ENCODE measurements around the gene KERA. TPM values are rescaled to one million over a fixed set of nuclear protein-coding genes. Genes with fewer than 3 reads are reported as not detected.

The KERA gene, protein sequence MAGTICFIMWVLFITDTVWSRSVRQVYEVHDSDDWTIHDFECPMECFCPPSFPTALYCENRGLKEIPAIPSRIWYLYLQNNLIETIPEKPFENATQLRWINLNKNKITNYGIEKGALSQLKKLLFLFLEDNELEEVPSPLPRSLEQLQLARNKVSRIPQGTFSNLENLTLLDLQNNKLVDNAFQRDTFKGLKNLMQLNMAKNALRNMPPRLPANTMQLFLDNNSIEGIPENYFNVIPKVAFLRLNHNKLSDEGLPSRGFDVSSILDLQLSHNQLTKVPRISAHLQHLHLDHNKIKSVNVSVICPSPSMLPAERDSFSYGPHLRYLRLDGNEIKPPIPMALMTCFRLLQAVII
- not detected in 2 replicates for total RNA-seq

DNA sequence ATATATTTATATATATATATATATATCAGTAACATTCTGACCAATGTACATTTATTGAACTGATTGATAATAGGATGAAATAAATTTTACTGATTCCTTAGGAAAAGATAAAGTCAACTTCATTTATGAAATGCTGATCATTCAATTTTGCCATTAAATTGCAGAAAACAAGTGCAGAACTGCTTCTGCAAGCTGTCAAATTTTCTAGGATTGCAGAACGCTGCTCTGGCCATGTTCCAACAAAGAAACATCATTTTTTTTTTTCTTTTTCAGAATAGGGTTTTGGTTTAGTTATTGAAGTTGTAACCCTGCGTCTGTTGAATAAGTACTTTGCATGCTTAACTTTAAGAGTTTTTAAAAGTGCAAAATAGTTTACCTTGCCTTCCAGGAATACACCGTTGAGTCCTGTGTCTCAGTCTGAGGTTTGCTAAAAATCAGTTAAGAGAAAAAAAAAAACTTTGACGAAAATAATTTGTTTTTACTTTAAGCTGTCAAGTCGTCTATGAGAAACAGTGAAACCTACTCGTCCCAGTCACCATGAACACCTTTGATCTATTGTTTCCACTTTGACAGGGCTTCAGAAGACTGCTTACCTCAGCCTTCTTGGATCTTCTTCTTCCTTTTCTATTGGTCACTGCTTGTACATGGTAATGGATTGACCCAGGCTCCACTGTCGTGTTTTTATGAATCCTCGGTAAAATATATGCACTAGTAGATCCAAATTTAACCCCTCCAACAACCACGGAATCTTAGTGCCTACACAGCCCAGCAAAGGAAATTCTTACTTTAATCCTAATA is at the start of gene KERA:
Gene KERA, minus strand, starts transcription at position 657 of the 798 bp plus-strand sequence. CDS start 1,743 bp downstream, outside the sequence.

DNA sequence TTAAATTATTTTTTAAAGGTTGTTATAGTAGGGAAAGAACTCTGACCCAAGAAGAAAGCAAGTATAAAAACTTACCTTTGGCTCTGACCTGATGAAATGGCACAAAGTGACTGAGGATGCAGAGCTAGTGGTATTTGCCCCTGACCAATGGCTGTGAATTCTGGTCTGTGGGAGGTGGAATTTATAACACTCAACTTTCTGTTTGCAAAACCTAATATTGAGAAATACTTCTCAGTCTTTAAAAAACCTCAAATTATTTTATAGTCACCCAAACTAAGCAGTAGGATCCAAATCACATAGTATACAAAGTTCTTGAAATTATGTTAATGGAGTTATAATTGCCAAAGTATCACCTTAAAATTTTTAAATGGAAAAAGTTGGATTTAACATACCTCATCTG is 53.0 kb downstream of the KERA start, which contains the start of gene EPYC:
Gene EPYC, minus strand, starts transcription at position 101 of the 400 bp plus-strand sequence. CDS start 2,407 bp downstream, outside the sequence.

Other genes starting within 250 kb of the KERA start
- gene CCER1, start 102.8 kb downstream of the KERA start, total RNA-seq = not detected in 2 replicates
- not detected in 2 replicates for gene EPYC, start 53.1 kb downstream of the KERA start, total RNA-seq
- 0.60 and 2.8 TPM in 2 replicates for gene LUM, start 53.5 kb upstream of the KERA start, total RNA-seq
- 7.9 and 9.9 TPM in 2 replicates for gene DCN, start 124.8 kb upstream of the KERA start, total RNA-seq